SK-N-MC (cell line): ENCODE results near the gene SH3RF3.

Source experiments
- FOXP2 ChIP-seq: optimal IDR thresholded peaks from 2 replicates; pipeline ENCODE3; 2011; ENCODE audit warnings: mild to moderate bottlenecking, moderate library complexity; ENCODE audit not compliant: insufficient read depth; ENCODE audit errors: extremely low read length, control extremely low read depth
- POLR2AphosphoS5 ChIP-seq: IDR thresholded peaks from 2 replicates; pipeline ENCODE4 v1.6.1; 2012; ENCODE audit warnings: mild to moderate bottlenecking, low read depth, low read length, borderline replicate concordance

DNA sequence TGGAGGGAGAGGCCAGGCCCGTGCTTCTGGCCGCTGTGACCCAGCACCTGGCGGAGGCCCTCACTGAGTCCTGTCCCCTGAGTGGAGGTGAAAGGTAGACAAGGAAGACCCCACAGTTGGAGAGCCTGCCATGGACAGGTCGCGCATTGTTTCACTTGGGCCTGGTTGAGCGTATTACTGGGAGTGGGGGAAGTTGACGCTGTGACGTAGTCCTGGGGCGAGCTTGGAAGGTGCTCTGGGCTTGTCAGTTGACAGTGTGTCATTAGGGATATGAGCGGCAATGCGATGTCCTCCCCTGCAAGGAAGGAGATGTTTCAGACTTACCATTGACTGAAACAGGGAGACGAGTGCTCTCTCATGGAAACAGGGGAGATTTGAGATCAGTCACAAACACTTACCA is 127.1 kb downstream of the SH3RF3 start:
- TF ChIP-seq FOXP2 (no peak), POLR2AphosphoS5 (no peak)
